HG03378 (cell line): ENCODE measurements around the gene MIPOL1.
"Not testable (repeated sequence)": the region's sequence is repeated elsewhere in the genome, so short reads cannot be mapped to it uniquely, and the experiment has no call there.

Source experiments
- ATAC-seq: cut with Tn5 transposase; IDR thresholded peaks from one replicate; pipeline ENCODE4 v1.9.1; 2021; ENCODE audit warnings: mild to moderate bottlenecking, moderate library complexity; ENCODE audit not compliant: unreplicated experiment

Gene MIPOL1

DNA sequence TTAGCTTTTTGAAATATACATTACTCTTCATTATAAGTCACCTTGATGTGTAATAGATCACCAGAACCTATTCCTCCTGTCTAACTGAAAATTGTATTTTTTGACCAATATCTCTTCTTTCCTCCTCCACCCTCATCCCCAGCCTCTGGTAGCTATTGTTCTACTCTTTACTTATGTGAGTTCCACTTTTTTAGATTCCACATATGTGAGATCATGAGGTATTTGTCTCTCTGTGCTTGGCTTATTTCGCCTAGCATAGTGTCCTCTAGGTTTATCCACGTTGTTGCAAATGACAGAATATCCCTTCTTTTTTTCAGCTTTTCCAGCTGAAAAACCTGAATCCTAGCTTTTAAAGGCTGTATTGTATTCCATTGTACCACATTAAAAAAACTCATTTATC, 82.1 kb downstream of the MIPOL1 start:
- no peak for ATAC-seq

- ATAC-seq = no peak
Measured at GRCh38 chr14:37284760-37285159, 87.0 kb downstream of the MIPOL1 start.

DNA sequence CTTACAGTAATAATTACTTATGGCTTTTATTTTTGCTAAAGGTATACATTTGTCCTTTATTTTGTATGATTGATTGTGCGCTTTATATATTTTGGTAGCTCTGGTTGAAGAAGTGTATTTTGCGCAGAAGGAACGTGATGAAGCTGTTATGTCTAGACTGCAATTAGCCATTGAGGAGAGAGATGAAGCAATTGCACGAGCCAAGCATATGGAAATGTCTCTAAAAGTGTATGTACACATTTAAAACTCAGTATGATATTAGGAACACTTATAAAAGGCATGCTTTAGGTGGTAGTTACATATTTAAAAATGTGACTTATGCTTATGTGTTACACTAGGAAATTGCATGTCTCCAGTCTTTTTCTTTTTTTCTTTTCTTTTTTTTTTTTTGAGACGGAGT, 87.5 kb downstream of the MIPOL1 start:
- no peak for ATAC-seq

GRCh38 chr14:37289688-37290087, 92.0 kb downstream of the MIPOL1 start:
- no peak for ATAC-seq

GRCh38 chr14:37295262-37295661, 97.5 kb downstream of the MIPOL1 start:
- not testable (repeated sequence) for ATAC-seq

GRCh38 chr14:37311252-37311651, 113.5 kb downstream of the MIPOL1 start:
- ATAC-seq = no peak

- ATAC-seq = no peak
Measured at GRCh38 chr14:37318938-37319337, 121.2 kb downstream of the MIPOL1 start.

- ATAC-seq = no peak
Measured at GRCh38 chr14:37320106-37320505, 122.4 kb downstream of the MIPOL1 start.

DNA sequence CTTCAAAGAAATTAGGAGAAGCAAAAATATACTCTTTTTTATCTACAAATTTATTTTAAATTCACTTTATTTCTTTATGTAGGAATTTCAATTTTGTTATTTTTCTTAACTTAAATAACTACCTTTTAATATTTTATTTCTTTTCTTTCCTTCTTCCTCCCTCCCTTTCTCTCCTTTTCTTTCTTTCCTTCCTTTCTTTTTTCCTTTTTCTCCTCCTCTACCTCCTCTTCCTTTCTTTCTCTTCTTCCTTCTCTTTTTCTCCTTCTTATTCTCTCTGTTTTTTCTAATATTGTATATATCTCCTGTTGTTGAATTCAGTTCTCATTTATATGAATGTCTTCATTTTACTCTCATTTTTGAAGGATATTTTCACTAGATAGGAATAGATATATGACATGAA, 127.6 kb downstream of the MIPOL1 start:
- ATAC-seq = no peak

DNA sequence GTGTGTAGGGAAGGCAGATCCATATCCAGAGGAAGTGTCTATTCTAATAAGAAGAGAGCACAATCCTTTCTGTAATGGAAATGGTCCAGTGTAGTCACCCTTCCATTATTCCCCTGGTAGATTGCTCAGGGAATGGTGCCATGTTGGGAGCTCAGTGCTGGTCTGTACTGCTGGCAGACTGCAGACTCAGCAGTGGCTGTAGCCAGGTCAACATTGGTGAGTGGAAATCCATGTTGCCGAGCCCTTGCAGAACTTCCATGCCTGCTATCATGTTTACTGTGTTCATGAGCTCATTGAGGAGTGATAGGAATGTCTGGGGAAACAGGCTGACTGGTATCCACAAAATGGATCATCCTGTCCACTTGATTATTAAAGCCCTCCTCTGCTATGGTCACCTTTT, 128.7 kb downstream of the MIPOL1 start:
- no peak for ATAC-seq

DNA sequence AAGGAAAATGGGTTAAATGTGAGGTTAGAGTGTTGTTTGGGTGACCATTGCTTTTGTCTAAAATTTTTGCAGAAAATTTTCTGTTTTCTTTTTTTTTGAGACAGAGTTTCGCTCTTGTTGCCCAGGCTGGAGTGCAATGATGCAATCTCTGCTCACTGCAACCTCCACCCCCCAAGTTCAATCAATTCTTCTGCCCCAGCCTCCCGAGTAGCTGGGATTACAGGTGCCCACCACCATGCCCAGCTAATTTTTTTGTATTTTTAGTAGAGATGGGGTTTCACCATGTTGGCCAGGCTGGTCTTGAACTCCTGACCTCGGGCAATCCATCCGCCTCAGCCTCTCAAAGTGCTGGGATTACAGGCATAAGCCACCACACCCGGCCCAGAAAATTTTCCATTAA, 130.2 kb downstream of the MIPOL1 start:
- ATAC-seq = not testable (repeated sequence)

- no peak for ATAC-seq
Measured at GRCh38 chr14:37328673-37329072, 130.9 kb downstream of the MIPOL1 start.

GRCh38 chr14:37329189-37330001, 131.7 kb downstream of the MIPOL1 start:
- no peak for ATAC-seq

- ATAC-seq = no peak
Measured at GRCh38 chr14:37330910-37331309, 133.2 kb downstream of the MIPOL1 start.

DNA sequence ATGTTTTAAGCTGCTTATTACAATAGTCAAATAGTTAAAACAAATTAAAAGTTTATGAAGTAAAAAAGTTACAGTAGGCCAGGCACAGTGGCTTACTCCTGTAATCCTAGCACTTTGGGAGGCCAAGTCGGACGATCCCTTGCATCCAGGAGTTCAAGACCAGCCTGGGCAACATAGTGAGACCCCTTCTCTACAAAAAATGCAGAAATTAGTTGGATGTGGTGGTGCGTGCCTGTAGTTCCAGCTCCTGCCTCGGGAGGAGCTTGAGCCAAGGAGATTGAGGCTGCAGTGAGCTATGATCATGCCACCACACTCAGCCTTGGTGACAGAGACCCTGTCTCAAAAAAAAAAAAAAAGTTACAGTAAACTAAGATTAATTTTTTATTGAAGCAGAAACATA, 142.6 kb downstream of the MIPOL1 start:
- no peak for ATAC-seq

- ATAC-seq = no peak
Measured at GRCh38 chr14:37343307-37344094, 145.8 kb downstream of the MIPOL1 start.

DNA sequence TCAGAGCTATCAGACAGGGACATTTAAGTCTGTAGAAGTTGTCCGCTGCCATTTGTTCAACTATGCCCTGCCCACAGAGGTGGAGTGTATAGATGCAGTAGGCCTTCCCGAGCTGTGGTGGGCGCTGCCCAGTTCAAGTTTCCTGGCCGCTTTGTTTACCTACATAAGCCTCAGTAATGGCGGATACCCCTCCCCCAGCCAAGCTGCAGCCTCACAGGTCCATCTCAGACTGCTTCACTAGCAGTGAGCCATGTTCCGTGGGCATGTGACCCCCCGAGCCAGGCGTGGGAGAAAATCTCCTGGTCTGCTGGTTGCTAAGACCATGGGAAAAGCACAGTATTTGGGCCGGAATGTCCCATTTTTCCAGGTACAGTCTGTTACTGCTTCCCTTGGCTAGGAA, 165.9 kb downstream of the MIPOL1 start:
- ATAC-seq = no peak

- no peak for ATAC-seq
Measured at GRCh38 chr14:37369425-37369824, 171.7 kb downstream of the MIPOL1 start.

DNA sequence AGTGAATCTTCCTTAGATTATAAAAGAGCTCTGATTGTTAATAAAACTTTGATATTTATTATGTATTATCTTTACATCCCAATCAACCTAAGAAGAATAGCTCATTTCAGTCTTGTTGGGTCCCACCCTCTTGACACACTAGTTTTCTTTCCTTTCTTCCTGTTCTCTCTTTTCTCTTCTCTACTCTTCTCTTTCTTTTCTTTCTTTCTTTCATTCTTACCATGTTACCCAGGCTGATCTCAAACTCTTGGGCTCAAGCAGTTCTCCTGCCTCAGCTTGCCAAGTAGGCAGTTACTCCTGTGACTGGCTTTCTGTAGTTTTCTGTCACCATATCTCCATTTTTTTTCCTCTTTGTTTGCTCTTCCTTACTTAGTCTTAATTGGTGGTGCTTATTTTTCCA, 177.8 kb downstream of the MIPOL1 start:
- ATAC-seq = no peak

GRCh38 chr14:37376944-37377609, 179.3 kb downstream of the MIPOL1 start:
- ATAC-seq = no peak

GRCh38 chr14:37384870-37385596, 187.3 kb downstream of the MIPOL1 start:
- no peak for ATAC-seq
